Prostate gland (tissue), 2 donors: Measurements from ENCODE around the gene TAF6.

Experiments
- CTCF ChIP-seq, 4 experiments: fragments of 200-600 bp in 2 of 4; fragments of 450-650 bp in 2 of 4; sonication (generic) in 2 of 4; IDR thresholded peaks; 1 replicate in 3 of 4; 2 replicates in 1 of 4; pipeline ENCODE4 v1.5.1; 2016 to 2019; ENCODE audit warnings: antibody characterized with exemption in 4 of 4, mild to moderate bottlenecking in 2 of 4, moderate library complexity in 2 of 4
- POLR2A ChIP-seq: fragments of 450-650 bp; IDR thresholded peaks from one replicate; pipeline ENCODE4 v1.6.1; 2016; ENCODE audit warnings: antibody characterized with exemption, mild to moderate bottlenecking
- POLR2AphosphoS5 ChIP-seq: sonication (generic); formaldehyde crosslinking; IDR thresholded peaks from one replicate; pipeline ENCODE4 v1.6.1; 2017; ENCODE audit warnings: antibody characterized with exemption

GRCh38 chr7:100107125-100107737, 11.9 kb downstream of the TAF6 start:
- TF ChIP-seq CTCF (IDR thresholded peaks at IDR 0.05), result no peak
- TF ChIP-seq POLR2A, result no peak
- no peak for TF ChIP-seq POLR2AphosphoS5
